ENCODE measurements around the gene MSH6. TPM values are rescaled to one million over a fixed set of nuclear protein-coding genes. Genes with fewer than 3 reads are reported as not detected.
A peak's percentile ranks its signal among the peaks of the same experiment; 100 is the strongest.

The MSH6 gene
- polyA plus RNA-seq, 1 experiment, result 43.7 TPM

GRCh38 chr2:47751856-47752414 is 31.0 kb upstream of the MSH6 start:
- H3K9me3 ChIP-seq (ENCODE audit: control insufficient read depth, insufficient read depth, low read length), result no peaks in the 10 kb centered on the region
- ChIA-PET CTCF (interaction anchor here (1.2 kb wide), 1 partner anchor 315 kb away, joined by 4 read pairs; no protein-coding TSS in a partner anchor), POLR2A (interaction anchor here (0.8 kb wide), 1 partner anchor 31 kb away, joined by 3 read pairs; the partner anchor contains the start of gene MSH6)
- peak overlapping the region; percentile 21 for H3K27ac ChIP-seq (ENCODE audit: low read depth, low read length)
- no peak for DNase-seq (ENCODE audit: low read depth, low spot score)
- H3K4me3 ChIP-seq (ENCODE audit: low read depth, low read length), result no peak overlapping the region
- TF ChIP-seq CTCF (IDR thresholded peaks at IDR 0.05; ENCODE audit: low read depth, low read length), result no peak
- no peaks in the 10 kb centered on the region for H3K27me3 ChIP-seq (ENCODE audit: control insufficient read depth, insufficient read depth, low read length)

- Histone ChIP-seq H3K4me3 (ENCODE audit: low read depth, low read length) (no peak overlapping the region), H3K27ac (ENCODE audit: low read depth, low read length) (no peak overlapping the region), H3K9me3 (ENCODE audit: control insufficient read depth, insufficient read depth, low read length) (peaks cover 21% of the 10 kb centered on the region), H3K27me3 (ENCODE audit: control insufficient read depth, insufficient read depth, low read length) (peaks cover 6% of the 10 kb centered on the region)
- no peak for DNase-seq (ENCODE audit: low read depth, low spot score)
- CTCF ChIA-PET, result interaction anchor here (0.5 to 6.7 kb wide), 55 partner anchors 8 to 1603 kb away, joined by 3 to 168 read pairs (median 4); partner anchors contain the start of genes FBXO11, MSH2 and MSH6
- TF ChIP-seq CTCF (IDR thresholded peaks at IDR 0.05; ENCODE audit: low read depth, low read length), result no peak
- POLR2A ChIA-PET, result interaction anchor here (1.4 kb wide), 1 partner anchor 432 kb away, joined by 3 read pairs; no protein-coding TSS in a partner anchor
These were observed 15.5 kb upstream of the MSH6 start for GRCh38 chr2:47767497-47767844.

- no peak for DNase-seq (ENCODE audit: low read depth, low spot score)
- POLR2A ChIA-PET, result interaction anchor here (1.4 kb wide), 1 partner anchor 433 kb away, joined by 3 read pairs; no protein-coding TSS in a partner anchor
These were observed 14.9 kb upstream of the MSH6 start for GRCh38 chr2:47767880-47768609.

GRCh38 chr2:47769318-47769717 is 13.6 kb upstream of the MSH6 start:
- peaks cover 21% of the 10 kb centered on the region for H3K9me3 ChIP-seq (ENCODE audit: control insufficient read depth, insufficient read depth, low read length)
- H3K27me3 ChIP-seq (ENCODE audit: control insufficient read depth, insufficient read depth, low read length), result peaks cover 2% of the 10 kb centered on the region
- no peak overlapping the region for H3K4me3 ChIP-seq (ENCODE audit: low read depth, low read length)
- CTCF ChIA-PET, result interaction anchor here (0.6 to 6.7 kb wide), 7 partner anchors 12 to 1504 kb away, joined by 3 to 168 read pairs (median 16); no protein-coding TSS in a partner anchor
- no peak overlapping the region for H3K27ac ChIP-seq (ENCODE audit: low read depth, low read length)
- POLR2A ChIA-PET, result no interaction called here
- no peak for TF ChIP-seq CTCF (IDR thresholded peaks at IDR 0.05; ENCODE audit: low read depth, low read length)
- DNase-seq (ENCODE audit: low read depth, low spot score), result no peak

More at GRCh38 chr2:47767880-47768609, 14.9 kb upstream of the MSH6 start:
- CTCF ChIA-PET, result interaction anchor here (0.5 to 6.7 kb wide), 55 partner anchors 8 to 918 kb away, joined by 3 to 168 read pairs (median 4); partner anchors contain the start of genes FBXO11, MSH2 and MSH6
- Histone ChIP-seq H3K27me3 (ENCODE audit: control insufficient read depth, insufficient read depth, low read length) (peaks cover 6% of the 10 kb centered on the region), H3K4me3 (ENCODE audit: low read depth, low read length) (peak overlapping the region; percentile 40), H3K9me3 (ENCODE audit: control insufficient read depth, insufficient read depth, low read length) (peaks cover 21% of the 10 kb centered on the region), H3K27ac (ENCODE audit: low read depth, low read length) (no peak overlapping the region)
- peak; percentile 98 for TF ChIP-seq CTCF (IDR thresholded peaks at IDR 0.05; ENCODE audit: low read depth, low read length)
